ENCODE data around the gene JAG1.

- TF ChIP-seq POLR2AphosphoS5 (IDR thresholded peaks at IDR 0.05) = no peak
- TF ChIP-seq CTCF (IDR thresholded peaks at IDR 0.05) = no peak
- no peak for TF ChIP-seq POLR2A (IDR thresholded peaks at IDR 0.05)
Observed at GRCh38 chr20:10669843-10670446, 3.9 kb downstream of the JAG1 start.

Data from suprapubic skin (tissue), 4 donors.